ENCODE results near the gene CNRIP1. TPM values are rescaled to one million over a fixed set of nuclear protein-coding genes. Genes with fewer than 3 reads are reported as not detected.

Gene CNRIP1
- total and polyA plus RNA-seq, 2 of the 4 experiments (the other 2 are of a cell fraction): 23.3 to 32.7 TPM

DNA sequence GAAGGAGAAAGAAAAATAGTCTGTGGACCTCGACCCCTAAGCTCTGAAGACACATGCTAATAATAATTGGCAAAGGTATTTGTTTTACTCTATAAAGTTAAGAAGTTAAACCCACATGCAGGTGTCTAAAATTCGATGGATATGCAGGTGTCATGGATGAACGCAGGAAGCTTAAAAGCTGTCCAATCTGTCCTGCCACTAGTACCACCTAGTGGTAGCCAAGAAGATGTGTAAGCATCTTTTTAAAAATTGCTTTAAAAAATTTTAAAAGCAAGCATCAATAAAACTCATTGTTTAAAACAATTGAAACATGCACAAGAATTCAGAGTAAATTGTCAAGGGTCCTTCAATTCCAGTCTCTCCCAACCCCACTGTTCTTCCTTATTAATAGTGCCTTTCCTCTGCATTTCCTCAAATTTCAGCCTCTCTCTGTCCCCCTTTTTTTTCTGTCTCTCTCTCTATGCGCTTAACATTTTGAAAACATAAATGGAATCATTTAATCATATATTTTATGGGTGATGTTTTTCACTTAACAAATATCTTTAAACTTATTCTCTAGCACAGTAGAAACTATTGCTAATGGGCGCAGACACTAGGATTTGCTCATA is 36.8 kb downstream of the CNRIP1 start:
- no peaks in the 10 kb centered on the region for H3K9me3 ChIP-seq (ENCODE audit: control insufficient read depth, insufficient read depth, low read length)
- H3K27ac ChIP-seq (ENCODE audit: insufficient read depth, low read length): no peak overlapping the region
- H3K4me1 ChIP-seq (ENCODE audit: control insufficient read depth, insufficient read depth, low read length): no peaks in the 10 kb centered on the region; the same call in 1 of the 2 replicates
- H2AFZ ChIP-seq (replicated peaks; ENCODE audit: low read length, poor library complexity): no peak overlapping the region
- no peak overlapping the region for H3K4ac ChIP-seq (ENCODE audit: low read depth, low read length)
- H2AK9ac ChIP-seq (replicated peaks; ENCODE audit: low read depth, low read length, poor library complexity): no peak overlapping the region
- in situ Hi-C loops (cut with MboI; ENCODE audit: low sequenced_read_pairs): no loop called here
- no CpG with 5 or more reads among the region's 5 CpGs for WGBS, 2 experiments (ENCODE audit: extremely low coverage in 2 of 2, insufficient read length in 1 of 2)
- no peaks in the 10 kb centered on the region for H3K36me3 ChIP-seq (ENCODE audit: control insufficient read depth, insufficient read depth, low read length)
- ChIA-PET CTCF (interaction anchor here (0.6 to 5.3 kb wide), 5 partner anchors 11 to 160 kb away, joined by 4 to 23 read pairs (median 4); partner anchors contain the start of gene PNO1), POLR2A (ENCODE audit: unreplicated experiment) (no interaction called here)
- no peak overlapping the region for H3K18ac ChIP-seq (ENCODE audit: low read depth, low read length)
- no peak overlapping the region for H3K56ac ChIP-seq (ENCODE audit: extremely low read depth, insufficient read depth, low read length)
- intact Hi-C loops (cut with micrococcal nuclease): loop anchor here (1.0 to 5.0 kb wide), 2 partner anchors 86 to 161 kb away; no protein-coding TSS in a partner anchor
- H3K23ac ChIP-seq (ENCODE audit: low read depth, low read length): no peak overlapping the region
- H3K14ac ChIP-seq (replicated peaks; ENCODE audit: low read depth, low read length): no peak overlapping the region
- H2BK20ac ChIP-seq (ENCODE audit: low read depth, low read length): no peak overlapping the region
- H4K91ac ChIP-seq (ENCODE audit: insufficient read depth, low read depth, low read length): no peak overlapping the region
- dilution Hi-C loops (cut with HindIII; ENCODE audit: low sequenced_read_pairs, unreplicated experiment): no loop called here
- peak; percentile 61 for DNase-seq
- no peak overlapping the region for H2BK15ac ChIP-seq (ENCODE audit: low read depth, low read length)
- no peak overlapping the region for H2BK5ac ChIP-seq (ENCODE audit: low read depth, low read length, poor library complexity, severe bottlenecking)
- H4K5ac ChIP-seq (ENCODE audit: low read depth, low read length): no peak overlapping the region
- no peaks in the 10 kb centered on the region for H3K27me3 ChIP-seq (ENCODE audit: control insufficient read depth, insufficient read depth, low read length)
- peak; percentile 74 for ATAC-seq (ENCODE audit: low read depth)
- no peak overlapping the region for H3K9ac ChIP-seq (ENCODE audit: low read depth, low read length)
- no TSS peak for BruUV-seq (replicated peaks)
- no peaks in the 10 kb centered on the region for H4K20me1 ChIP-seq (ENCODE audit: insufficient read depth, low read length)
- H2BK120ac ChIP-seq (ENCODE audit: low read depth, low read length): no peak overlapping the region
- peaks cover 3% of the 10 kb centered on the region; the same call in 1 of the 2 replicates for H3K9me1 ChIP-seq (ENCODE audit: insufficient read depth, low read length)
- TF ChIP-seq SMC3 (IDR thresholded peaks at IDR 0.05; ENCODE audit: low read depth, low read length) (peak; percentile 82), RAD21 (IDR thresholded peaks at IDR 0.05; ENCODE audit: low read length) (peak; percentile 87), RCOR1 (IDR thresholded peaks at IDR 0.05; ENCODE audit: insufficient replicate concordance, low read length) (no peak), MXI1 (IDR thresholded peaks at IDR 0.05; ENCODE audit: borderline replicate concordance, low read depth, low read length) (no peak), MAZ (IDR thresholded peaks at IDR 0.05; ENCODE audit: borderline replicate concordance, low read depth, low read length) (no peak), RFX5 (IDR thresholded peaks at IDR 0.05; ENCODE audit: low read depth, low read length) (no peak), USF2 (IDR thresholded peaks at IDR 0.05; ENCODE audit: low read depth, low read length) (no peak), CEBPB (IDR thresholded peaks at IDR 0.05; ENCODE audit: low read depth, low read length) (no peak), POLR2A (IDR thresholded peaks at IDR 0.05; ENCODE audit: low read depth, low read length) (no peak), MAFK (IDR thresholded peaks at IDR 0.05; ENCODE audit: low read depth, low read length) (no peak), ELK1 (IDR thresholded peaks at IDR 0.05; ENCODE audit: borderline replicate concordance, low read depth, low read length) (no peak), CHD1 (IDR thresholded peaks at IDR 0.05; ENCODE audit: low read depth, low read length) (no peak), BHLHE40 (IDR thresholded peaks at IDR 0.05; ENCODE audit: low read depth, low read length) (no peak), CTCF (conservative IDR thresholded peaks at IDR 0.05; ENCODE audit: low read depth, low read length) (peak; percentile 83)
- no peak overlapping the region for H2AK5ac ChIP-seq (ENCODE audit: low read depth, low read length)
- no peak overlapping the region for H4K8ac ChIP-seq (ENCODE audit: low read depth in 2 of 2, low read length in 2 of 2)
- H3K4me3 ChIP-seq (ENCODE audit: insufficient read depth, low read depth, low read length): no peak overlapping the region
- no peak overlapping the region for H3K4me2 ChIP-seq (ENCODE audit: low read depth, low read length)
- no peaks in the 10 kb centered on the region for H3K79me1 ChIP-seq (ENCODE audit: low read depth in 1 of 2, low read length in 2 of 2)
